H1 (cell line): ENCODE measurements around the gene ADAM12. TPM values are rescaled to one million over a fixed set of nuclear protein-coding genes. Genes with fewer than 3 reads are reported as not detected.

Experiments used
- CTCF ChIA-PET: fragments of 300-600 bp; sonication (Branson Sonifier 250); formaldehyde crosslinking; loops from one replicate; lab custom pipeline; 2021; ENCODE audit not compliant: partially characterized antibody; lab: Charles Lee
- POLR2A ChIA-PET: fragments of 300-600 bp; sonication (Branson Sonifier 250); formaldehyde crosslinking; loops from one replicate; lab custom pipeline; 2021; ENCODE audit warnings: inconsistent platforms; ENCODE audit not compliant: partially characterized antibody; lab: Charles Lee
- DNase-seq, 2 experiments: peaks; one replicate each; pipeline versions ENCODE4 v3.0.0 to v3.0.0-alpha.2; 2010 to 2022; ENCODE audit warnings: low spot score in 2 of 2, low read depth in 1 of 2, mixed read lengths in 1 of 2
- FAIRE-seq: peaks from 2 replicates; lab custom pipeline; 2011; peaks lifted over from hg19 to GRCh38; lab: Jason Lieb, UNC
- H2AFZ ChIP-seq: 2 replicates; pipeline ENCODE4 v1.8.1; 2012; ENCODE audit warnings: low read length, inconsistent platforms
- H2AK5ac ChIP-seq: 2 replicates; pipeline ENCODE4 v1.6.1; 2013; ENCODE audit warnings: low read depth, low read length
- H2BK120ac ChIP-seq: replicated peaks from 2 replicates; pipeline ENCODE3; 2013; ENCODE audit warnings: low read depth, low read length, inconsistent platforms
- H2BK12ac ChIP-seq: 2 replicates; pipeline ENCODE4 v1.6.1; 2013; ENCODE audit warnings: low read depth, low read length
- H2BK15ac ChIP-seq: 2 replicates; pipeline ENCODE4 v1.6.1; 2013; ENCODE audit warnings: low read length
- H2BK20ac ChIP-seq: 2 replicates; pipeline ENCODE4 v1.6.1; 2013; ENCODE audit warnings: low read length
- H2BK5ac ChIP-seq: 2 replicates; pipeline ENCODE4 v1.6.1; 2013; ENCODE audit warnings: low read depth, low read length
- H3K14ac ChIP-seq: 2 replicates; pipeline ENCODE4 v1.6.1; 2013; ENCODE audit warnings: inconsistent platforms; ENCODE audit not compliant: insufficient read length
- H3K18ac ChIP-seq: 2 replicates; pipeline ENCODE4 v1.6.1; 2013; ENCODE audit warnings: low read length; ENCODE audit errors: extremely low read depth
- H3K23ac ChIP-seq: 2 replicates; pipeline ENCODE4 v1.6.1; 2013; ENCODE audit warnings: inconsistent platforms; ENCODE audit not compliant: insufficient read length
- H3K23me2 ChIP-seq: 2 replicates; pipeline ENCODE4 v1.6.1; 2013; ENCODE audit warnings: low read depth, low read length
- H3K27ac ChIP-seq: 2 replicates; pipeline ENCODE4 v1.6.1; 2011; ENCODE audit warnings: low read depth, low read length, inconsistent platforms
- H3K27me3 ChIP-seq, 4 experiments: replicated peaks in 1 of 4; 1 replicate in 1 of 4; 2 replicates in 3 of 4; pipeline versions ENCODE4 v1.6.1 to v1.8.1; 2011 to 2013; ENCODE audit warnings: low read length in 3 of 4, mild to moderate bottlenecking in 3 of 4, inconsistent platforms in 2 of 4, mixed read lengths in 2 of 4, moderate library complexity in 1 of 4; ENCODE audit not compliant: control insufficient read depth in 3 of 4, insufficient read depth in 3 of 4; ENCODE audit errors: extremely low read depth in 1 of 4
- H3K36me3 ChIP-seq, 4 experiments: 2 replicates each; pipeline versions ENCODE4 v1.6.1 to v1.8.1; 2011 to 2013; ENCODE audit warnings: mild to moderate bottlenecking in 4 of 4, low read length in 3 of 4, moderate library complexity in 2 of 4, control low read depth in 1 of 4, inconsistent platforms in 1 of 4; ENCODE audit not compliant: insufficient read depth in 4 of 4, control insufficient read depth in 2 of 4
- H3K4ac ChIP-seq: replicated peaks from 2 replicates; pipeline ENCODE3; 2013; ENCODE audit warnings: low read length, low read depth, mixed read lengths, inconsistent platforms; ENCODE audit not compliant: insufficient read length
- H3K4me1 ChIP-seq, 4 experiments: replicated peaks in 1 of 4; 1 replicate in 1 of 4; 2 replicates in 3 of 4; pipeline versions ENCODE4 v1.6.1 to v1.8.1; 2011 to 2013; ENCODE audit warnings: low read length in 3 of 4, inconsistent platforms in 2 of 4, mixed read lengths in 1 of 4; ENCODE audit not compliant: insufficient read depth in 4 of 4, control insufficient read depth in 3 of 4
- H3K4me2 ChIP-seq, 2 experiments: 2 replicates each; pipeline versions ENCODE4 v1.6.1 to v1.8.1; 2011 to 2013; ENCODE audit warnings: low read depth in 2 of 2, low read length in 2 of 2, control low read depth in 1 of 2, inconsistent platforms in 1 of 2, mild to moderate bottlenecking in 1 of 2; ENCODE audit not compliant: insufficient read depth in 1 of 2
- H3K4me3 ChIP-seq, 4 experiments: fragments of 200-600, 300-600 bp in 1 of 4; sonication (generic), shearing (Covaris generic), sonication (Bioruptor Twin) in 1 of 4; 2 replicates each; pipeline versions ENCODE4 v1.5.1 to v1.8.1; 2011 to 2016; ENCODE audit warnings: low read length in 4 of 4, low read depth in 3 of 4, control low read depth in 2 of 4, inconsistent platforms in 2 of 4, mild to moderate bottlenecking in 2 of 4, mixed read lengths in 1 of 4, moderate library complexity in 1 of 4; ENCODE audit not compliant: insufficient read depth in 2 of 4; ENCODE audit errors: extremely low read depth in 1 of 4
- H3K56ac ChIP-seq: replicated peaks from 2 replicates; pipeline ENCODE3; 2013; ENCODE audit warnings: low read depth, mild to moderate bottlenecking, mixed read lengths, low read length, inconsistent platforms; ENCODE audit not compliant: insufficient read length
- H3K79me1 ChIP-seq: 2 replicates; pipeline ENCODE4 v1.6.1; 2013; ENCODE audit warnings: low read depth, low read length, control low read depth
- H3K79me2 ChIP-seq, 2 experiments: 2 replicates each; pipeline versions ENCODE4 v1.6.1 to v1.8.1; 2012 to 2013; ENCODE audit warnings: low read length in 2 of 2, mild to moderate bottlenecking in 2 of 2, inconsistent platforms in 1 of 2; ENCODE audit not compliant: insufficient read depth in 2 of 2, control insufficient read depth in 1 of 2
- H3K9ac ChIP-seq, 4 experiments: replicated peaks in 1 of 4; 1 replicate in 1 of 4; 2 replicates in 3 of 4; pipeline versions ENCODE4 v1.6.1 to v1.8.1; 2011 to 2013; ENCODE audit warnings: low read depth in 3 of 4, low read length in 3 of 4, control low read depth in 2 of 4, mild to moderate bottlenecking in 2 of 4, moderate library complexity in 2 of 4, inconsistent platforms in 1 of 4; ENCODE audit errors: extremely low read depth in 1 of 4
- H3K9me3 ChIP-seq, 2 experiments: 2 replicates each; pipeline versions ENCODE4 v1.6.1 to v1.8.1; 2012 to 2013; ENCODE audit warnings: mild to moderate bottlenecking in 2 of 2, moderate library complexity in 2 of 2, control low read depth in 1 of 2, inconsistent platforms in 1 of 2, low read depth in 1 of 2, low read length in 1 of 2, mixed read lengths in 1 of 2; ENCODE audit not compliant: insufficient read depth in 2 of 2
- H4K20me1 ChIP-seq, 2 experiments: replicated peaks in 1 of 2; 2 replicates each; pipeline versions ENCODE3 to v1.8.1; 2011 to 2013; ENCODE audit warnings: inconsistent platforms in 2 of 2, low read length in 2 of 2, mild to moderate bottlenecking in 1 of 2; ENCODE audit not compliant: insufficient read depth in 2 of 2, control insufficient read depth in 1 of 2
- H4K5ac ChIP-seq: 2 replicates; pipeline ENCODE4 v1.6.1; 2013; ENCODE audit warnings: low read length, low read depth, mixed read lengths, inconsistent platforms; ENCODE audit not compliant: insufficient read length
- H4K8ac ChIP-seq: 2 replicates; pipeline ENCODE4 v1.8.0; 2013; ENCODE audit warnings: mild to moderate bottlenecking, moderate library complexity, low read length, inconsistent platforms; ENCODE audit not compliant: insufficient read depth; ENCODE audit errors: extremely low read depth
- H4K91ac ChIP-seq: replicated peaks from 2 replicates; pipeline ENCODE3; 2013; ENCODE audit warnings: low read length, mixed read lengths, inconsistent platforms; ENCODE audit not compliant: insufficient read length
- CTBP2 ChIP-seq: IDR thresholded peaks from 2 replicates; pipeline ENCODE4 v1.7.0; 2011; ENCODE audit warnings: borderline replicate concordance, mild to moderate bottlenecking, moderate library complexity, mixed read lengths, low read length; ENCODE audit not compliant: insufficient read depth, insufficient read length
- JUN ChIP-seq: IDR thresholded peaks from 2 replicates; pipeline ENCODE4 v1.6.1; 2011; ENCODE audit warnings: low read depth, mild to moderate bottlenecking, improper control_type of control experiment, low read length
- NANOG ChIP-seq: IDR thresholded peaks from 2 replicates; pipeline ENCODE4 v1.6.1; 2011; ENCODE audit warnings: low read length, low read depth, mild to moderate bottlenecking, inconsistent platforms; ENCODE audit not compliant: insufficient read depth, poor library complexity, severe bottlenecking
- POLR2AphosphoS5 ChIP-seq: IDR thresholded peaks from 2 replicates; pipeline ENCODE4 v1.6.1; 2011; ENCODE audit warnings: low read depth, low read length
- TCF12 ChIP-seq: IDR thresholded peaks from 2 replicates; pipeline ENCODE4 v1.6.1; 2011; ENCODE audit warnings: low read depth, mild to moderate bottlenecking, low read length
- WGBS, 2 experiments: shearing (Covaris generic) in 1 of 2; methylation state at CpG; one replicate each; pipeline versions ENCODE4 v1.1.6 to v1.1.7; 2013 to 2015; ENCODE audit warnings: low lambda C conversion rate in 2 of 2, mixed read lengths in 2 of 2, inconsistent platforms in 1 of 2, low coverage in 1 of 2, missing lambda C conversion rate in 1 of 2; ENCODE audit not compliant: insufficient replicate concordance in 2 of 2, insufficient coverage in 1 of 2, insufficient read length in 1 of 2; ENCODE audit errors: extremely low coverage in 1 of 2, missing lambda C conversion rate in 1 of 2; 5-methylcytosine and 5-hydroxymethylcytosine counted together
- polyA plus RNA-seq, 7 experiments: library from polyadenylated mRNA; depleted of rRNA in 3 of 7; stranded (reverse) in 5 of 7; unstranded in 2 of 7; fragments of >200 nt in 5 of 7; fragments of 200-250 nt in 2 of 7; gene quantifications; 1 replicate in 5 of 7; 2 replicates in 1 of 7; 4 replicates in 1 of 7; pipeline versions ENCODE4 v1.2.1 to v1.2.3, GENCODE V29; 2011 to 2013; ENCODE audit warnings: missing spikeins in 2 of 7, mixed read lengths in 2 of 7
- total RNA-seq: library from RNA; stranded (reverse); fragmentation: NEBNext Ultra II Directional; extraction: Animal tissue kit (Norgen Biotek cat#: 25700); gene quantifications from 2 replicates; pipeline ENCODE4 v1.2.1, GENCODE V29; 2021
- TF ChIP-seq, protein P1 (sequence below), 3 experiments: IDR thresholded peaks; 1 replicate in 2 of 3; 2 replicates in 1 of 3; pipeline versions ENCODE4 v1.5.1 to v1.6.1; 2011; ENCODE audit warnings: low read length in 3 of 3, mild to moderate bottlenecking in 3 of 3, inconsistent platforms in 2 of 3, low read depth in 1 of 3, moderate library complexity in 1 of 3; ENCODE audit not compliant: insufficient read depth in 1 of 3; ENCODE audit errors: control extremely low read depth in 1 of 3

ADAM12 gene
- total and polyA plus RNA-seq, 2 of the 8 experiments (the other 6 are each of a cell fraction or from before 2014, with no cell fraction given) = 0.07 to 0.17 TPM

DNA sequence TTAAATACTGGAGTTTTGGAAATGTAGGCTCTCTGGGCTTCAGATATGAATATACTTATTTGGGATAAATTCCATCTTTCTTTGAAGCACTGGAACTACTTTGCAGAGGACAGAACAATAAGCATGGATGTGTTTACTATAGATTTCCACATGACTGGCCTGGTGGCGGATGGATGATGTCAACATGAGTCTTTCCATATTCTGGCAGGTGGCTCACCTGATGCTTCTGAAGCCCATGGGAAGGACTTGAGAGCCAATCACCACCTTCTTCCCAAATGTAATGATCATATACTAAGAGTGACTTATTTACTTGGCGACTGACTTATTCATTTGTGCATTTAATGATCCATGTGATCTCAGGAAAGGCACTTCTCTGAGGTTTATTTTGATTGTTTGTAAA lies 381.4 kb downstream of the ADAM12 start:
- Histone ChIP-seq H3K27ac (no peak overlapping the region), H3K56ac (no peak overlapping the region), H2BK15ac (no peak overlapping the region), H3K9ac (no peak overlapping the region), H2AK5ac (no peak overlapping the region), H4K8ac (no peak overlapping the region), H3K23me2 (no peaks in the 10 kb centered on the region), H2BK12ac (no peak overlapping the region), H3K14ac (no peak overlapping the region), H3K4me3 (no peak overlapping the region), H3K79me2 (no peaks in the 10 kb centered on the region), H3K79me1 (no peaks in the 10 kb centered on the region), H3K4ac (no peak overlapping the region), H3K36me3 (no peaks in the 10 kb centered on the region), H2AFZ (no peak overlapping the region), H4K5ac (no peak overlapping the region), H3K27me3 (no peaks in the 10 kb centered on the region), H2BK120ac (no peak overlapping the region), H3K23ac (no peak overlapping the region), H4K91ac (no peak overlapping the region), H3K18ac (no peak overlapping the region), H4K20me1 (no peaks in the 10 kb centered on the region), H3K4me2 (no peak overlapping the region), H2BK5ac (no peak overlapping the region), H2BK20ac (no peak overlapping the region), H3K9me3 (no peaks in the 10 kb centered on the region), H3K4me1 (no peaks in the 10 kb centered on the region)
- WGBS, 2 experiments = 81% methylated on average over 2 of the region's 2 CpGs; no CpG with 5 or more reads in 1 of the 2 experiments
- POLR2A ChIA-PET = no interaction called here
- TF ChIP-seq TCF12 (no peak), CTBP2 (no peak), NANOG (no peak), POLR2AphosphoS5 (no peak), JUN (no peak)
- TF ChIP-seq, protein P1, sequence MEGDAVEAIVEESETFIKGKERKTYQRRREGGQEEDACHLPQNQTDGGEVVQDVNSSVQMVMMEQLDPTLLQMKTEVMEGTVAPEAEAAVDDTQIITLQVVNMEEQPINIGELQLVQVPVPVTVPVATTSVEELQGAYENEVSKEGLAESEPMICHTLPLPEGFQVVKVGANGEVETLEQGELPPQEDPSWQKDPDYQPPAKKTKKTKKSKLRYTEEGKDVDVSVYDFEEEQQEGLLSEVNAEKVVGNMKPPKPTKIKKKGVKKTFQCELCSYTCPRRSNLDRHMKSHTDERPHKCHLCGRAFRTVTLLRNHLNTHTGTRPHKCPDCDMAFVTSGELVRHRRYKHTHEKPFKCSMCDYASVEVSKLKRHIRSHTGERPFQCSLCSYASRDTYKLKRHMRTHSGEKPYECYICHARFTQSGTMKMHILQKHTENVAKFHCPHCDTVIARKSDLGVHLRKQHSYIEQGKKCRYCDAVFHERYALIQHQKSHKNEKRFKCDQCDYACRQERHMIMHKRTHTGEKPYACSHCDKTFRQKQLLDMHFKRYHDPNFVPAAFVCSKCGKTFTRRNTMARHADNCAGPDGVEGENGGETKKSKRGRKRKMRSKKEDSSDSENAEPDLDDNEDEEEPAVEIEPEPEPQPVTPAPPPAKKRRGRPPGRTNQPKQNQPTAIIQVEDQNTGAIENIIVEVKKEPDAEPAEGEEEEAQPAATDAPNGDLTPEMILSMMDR (IDR thresholded peaks at IDR 0.05; ENCODE audit: control extremely low read depth in 1 of 3, insufficient read depth in 1 of 3, low read depth in 1 of 3, low read length in 3 of 3) = no peak
- FAIRE-seq (no peak), DNase-seq (no peak)
- CTCF ChIA-PET = no interaction called here
